HG03066 (cell line): ENCODE results near the gene TRAF3IP1.

Experiments
- ATAC-seq: cut with Tn5 transposase; IDR thresholded peaks from one replicate; pipeline ENCODE4 v1.9.1; 2021; ENCODE audit warnings: low read depth; ENCODE audit not compliant: unreplicated experiment

Gene TRAF3IP1

DNA sequence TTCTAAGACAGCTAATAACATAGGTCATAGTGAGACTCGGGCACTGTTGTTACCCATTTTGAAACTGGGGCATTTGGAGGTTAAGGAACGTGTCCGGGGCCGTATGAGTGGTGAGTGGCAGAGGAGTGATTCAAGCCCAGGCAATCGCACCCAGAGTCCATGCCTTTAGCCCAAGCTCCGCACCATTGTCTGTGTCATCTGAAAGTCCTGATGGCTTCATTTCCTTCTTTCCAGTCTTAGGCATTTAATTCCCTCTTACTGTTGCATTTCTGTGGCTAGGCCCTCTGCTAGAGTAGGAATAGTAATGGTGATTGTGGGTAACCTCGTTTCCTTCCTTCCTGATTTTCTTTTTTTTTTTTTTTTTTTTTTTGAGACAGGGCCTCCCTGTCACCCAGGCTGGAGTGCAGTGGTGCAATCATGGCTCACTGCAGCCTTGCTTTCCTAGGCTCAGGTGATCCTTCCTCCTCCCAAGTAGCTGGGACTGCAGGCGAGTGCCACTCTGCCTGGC lies 56.6 kb downstream of the TRAF3IP1 start:
- no peak for ATAC-seq

DNA sequence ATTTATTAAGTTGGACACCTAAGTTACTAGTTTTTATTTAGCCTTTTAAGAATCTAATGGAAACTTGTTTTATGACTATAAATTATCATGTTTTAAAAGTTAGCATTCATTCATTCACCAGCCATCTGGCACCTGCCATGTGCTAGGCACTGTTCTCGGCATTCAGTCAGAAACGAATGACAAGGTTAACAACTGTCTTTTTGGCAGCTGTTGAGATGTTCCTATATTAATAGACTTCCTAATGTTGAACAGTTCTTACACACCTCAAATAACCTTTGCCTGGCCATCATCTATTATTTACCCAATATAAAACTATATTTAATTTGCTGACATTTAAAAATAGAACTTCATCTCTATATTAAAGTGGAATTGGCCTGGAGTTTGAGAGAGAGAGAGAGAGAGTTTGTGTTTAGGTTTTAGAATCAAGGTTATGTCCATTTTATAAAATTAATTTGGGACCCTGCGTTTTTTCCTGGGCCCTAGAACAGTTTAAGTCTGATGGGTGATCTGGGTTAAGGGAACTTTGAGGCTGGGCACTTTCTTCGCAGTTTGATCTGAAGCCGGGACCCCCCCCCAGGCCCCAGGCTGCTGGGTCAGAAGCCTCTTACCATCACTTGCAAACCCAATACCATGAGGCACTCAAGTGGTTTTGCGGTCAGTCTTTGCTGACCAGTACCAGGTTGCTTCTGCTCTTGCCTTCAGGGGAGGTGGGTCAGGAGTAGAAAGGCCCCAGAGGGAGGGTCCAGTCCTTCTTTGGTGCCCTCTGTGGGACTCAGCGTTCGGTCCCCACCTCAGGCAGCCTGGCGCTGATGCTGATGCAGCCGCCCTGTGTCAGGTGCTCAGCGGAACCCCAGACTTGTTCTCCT lies 58.1 kb downstream of the TRAF3IP1 start:
- no peak for ATAC-seq

DNA sequence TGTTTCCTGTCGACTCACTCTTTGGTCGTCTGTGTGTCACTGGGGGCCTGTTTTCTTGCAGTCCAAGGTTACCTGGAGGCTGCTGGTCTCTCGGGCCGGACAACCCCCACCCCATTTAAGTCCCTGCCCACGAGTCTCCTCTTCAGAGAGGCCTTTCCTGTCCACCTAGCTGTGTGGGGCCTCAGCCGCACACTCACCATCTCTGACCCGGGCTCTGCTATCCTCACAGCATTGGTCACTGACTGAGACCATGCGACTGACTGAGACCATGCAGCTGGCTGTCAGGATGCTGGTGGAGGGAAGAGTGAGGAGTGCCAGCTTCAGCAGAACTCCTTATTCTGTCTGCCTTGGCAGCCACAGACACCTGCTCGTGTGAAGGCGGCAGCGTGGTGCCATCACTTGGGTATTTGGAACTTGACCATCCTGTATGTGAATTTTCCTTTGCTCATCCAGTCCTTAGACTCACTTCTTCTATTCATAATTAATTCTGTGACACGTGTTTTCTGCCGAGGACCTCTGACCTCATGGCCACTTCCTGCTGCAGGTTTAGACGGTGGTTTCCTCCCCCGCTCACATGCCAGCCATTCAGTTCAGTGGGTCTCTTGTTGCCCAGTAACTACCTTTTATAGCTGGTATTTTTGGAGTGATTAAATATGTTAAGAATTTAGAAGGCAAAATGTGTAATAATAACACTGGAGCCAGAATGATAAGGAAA lies 58.9 kb downstream of the TRAF3IP1 start:
- no peak for ATAC-seq

DNA sequence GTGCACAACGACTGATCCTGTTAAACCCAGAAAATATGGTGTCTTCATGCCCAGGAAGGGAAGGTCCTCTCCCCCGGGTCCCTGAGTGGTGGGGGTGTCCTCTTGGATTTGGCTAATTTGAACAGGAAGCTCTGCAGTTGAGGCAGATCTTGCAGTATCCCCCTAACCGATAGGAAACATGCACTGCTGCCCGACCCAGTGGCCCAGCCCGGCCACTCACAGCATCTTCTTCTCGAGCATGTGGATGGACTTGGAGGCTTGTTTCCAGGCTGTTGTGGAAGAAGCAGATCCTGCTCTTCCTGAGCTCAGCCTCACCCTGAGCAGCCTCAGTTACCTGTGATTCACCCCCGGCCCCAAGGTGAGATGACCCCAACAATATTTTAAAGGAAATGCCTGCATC lies 60.0 kb downstream of the TRAF3IP1 start:
- ATAC-seq, result no peak

DNA sequence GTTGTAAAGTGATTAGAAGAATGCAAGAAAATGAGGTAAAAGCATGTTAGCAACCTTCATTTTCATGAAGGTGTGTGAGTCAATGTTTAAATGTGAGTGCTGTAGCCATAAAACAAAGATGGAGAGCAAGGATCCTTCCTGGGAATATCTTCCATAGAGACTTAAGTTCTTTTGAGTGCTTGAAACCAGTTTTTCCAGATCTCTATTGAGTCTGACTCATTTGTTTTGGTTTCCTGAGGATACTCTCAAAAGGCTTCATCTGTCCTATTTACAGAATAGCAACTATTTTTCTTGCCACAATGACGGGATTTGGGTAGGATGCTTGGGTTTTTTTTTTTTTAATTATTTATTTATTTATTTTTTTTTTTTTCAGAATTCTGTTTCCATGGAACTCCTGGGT lies 60.5 kb downstream of the TRAF3IP1 start:
- no peak for ATAC-seq

DNA sequence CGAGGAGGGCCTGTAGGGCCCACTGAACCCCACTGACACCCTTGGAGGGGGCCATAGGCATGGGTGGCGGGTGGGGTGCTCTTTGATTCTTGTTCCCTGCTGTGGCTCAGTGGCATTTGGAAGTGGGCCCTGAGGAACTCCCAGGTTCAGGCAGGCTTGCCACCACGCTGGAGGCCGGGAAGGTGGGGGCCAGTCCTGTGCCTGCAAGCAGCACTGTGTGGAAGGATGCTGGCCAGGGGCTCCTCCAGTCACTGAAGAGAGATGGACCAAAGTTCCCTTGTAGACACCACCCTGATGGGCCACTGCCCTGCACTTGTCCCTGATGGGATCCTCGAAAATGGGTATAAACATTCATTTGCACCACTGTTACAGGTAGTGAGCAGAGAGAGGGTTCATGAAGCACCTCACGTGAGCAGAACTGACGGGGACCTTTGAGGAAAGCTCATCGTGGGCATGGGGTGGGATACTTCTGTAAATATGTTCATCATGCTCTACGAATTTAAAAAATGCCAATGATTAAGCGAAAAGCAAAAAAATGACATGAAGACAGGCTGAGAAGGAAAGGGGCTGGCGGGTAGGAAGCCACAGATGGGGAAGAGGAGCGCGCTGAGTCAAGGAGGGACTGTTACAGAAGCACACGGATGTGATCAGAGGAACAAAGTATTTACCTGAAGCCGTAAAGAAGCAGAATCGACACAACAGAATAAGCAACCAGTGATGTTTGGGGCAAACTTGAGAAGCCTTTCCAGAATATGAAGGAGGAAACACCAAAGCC lies 61.2 kb downstream of the TRAF3IP1 start:
- ATAC-seq, result no peak

DNA sequence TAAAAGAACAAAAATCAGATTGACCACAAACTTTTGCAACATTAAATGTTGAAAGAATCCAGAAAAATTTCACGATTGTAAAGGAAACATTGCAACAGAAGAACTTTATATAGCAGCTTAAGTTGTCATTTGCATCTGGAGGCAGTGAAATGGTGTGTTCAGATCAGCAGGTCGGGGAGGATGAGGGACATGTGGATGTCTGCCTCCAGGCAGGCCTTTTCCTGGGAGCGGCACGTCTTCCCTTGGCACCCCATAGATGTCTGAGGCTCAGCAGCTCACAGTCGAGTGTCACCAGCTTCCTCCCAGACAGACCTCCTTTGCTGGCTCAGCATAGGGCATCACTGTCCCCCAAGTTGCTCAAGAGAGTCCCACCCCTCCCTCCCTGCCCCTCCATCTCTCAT lies 62.1 kb downstream of the TRAF3IP1 start:
- no peak for ATAC-seq

DNA sequence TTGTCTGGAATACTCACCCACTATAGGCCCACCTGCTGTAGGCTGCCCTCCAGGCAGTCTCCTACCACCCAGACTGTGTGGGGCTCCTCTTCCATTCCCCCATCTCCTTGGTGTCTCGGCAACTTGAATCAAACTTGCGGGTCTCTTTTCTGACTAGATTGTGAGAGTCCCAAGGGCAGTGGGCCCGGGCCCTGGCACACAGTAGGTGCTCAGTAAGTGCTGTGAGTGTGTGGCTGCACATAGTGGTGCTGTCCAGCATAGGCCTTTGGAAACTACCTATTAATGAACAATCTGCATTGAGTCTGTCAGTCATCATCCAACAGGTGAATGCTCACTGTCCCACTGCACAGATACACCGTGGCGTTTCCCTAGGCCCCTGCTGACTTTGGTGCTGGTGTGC lies 62.8 kb downstream of the TRAF3IP1 start:
- no peak for ATAC-seq

DNA sequence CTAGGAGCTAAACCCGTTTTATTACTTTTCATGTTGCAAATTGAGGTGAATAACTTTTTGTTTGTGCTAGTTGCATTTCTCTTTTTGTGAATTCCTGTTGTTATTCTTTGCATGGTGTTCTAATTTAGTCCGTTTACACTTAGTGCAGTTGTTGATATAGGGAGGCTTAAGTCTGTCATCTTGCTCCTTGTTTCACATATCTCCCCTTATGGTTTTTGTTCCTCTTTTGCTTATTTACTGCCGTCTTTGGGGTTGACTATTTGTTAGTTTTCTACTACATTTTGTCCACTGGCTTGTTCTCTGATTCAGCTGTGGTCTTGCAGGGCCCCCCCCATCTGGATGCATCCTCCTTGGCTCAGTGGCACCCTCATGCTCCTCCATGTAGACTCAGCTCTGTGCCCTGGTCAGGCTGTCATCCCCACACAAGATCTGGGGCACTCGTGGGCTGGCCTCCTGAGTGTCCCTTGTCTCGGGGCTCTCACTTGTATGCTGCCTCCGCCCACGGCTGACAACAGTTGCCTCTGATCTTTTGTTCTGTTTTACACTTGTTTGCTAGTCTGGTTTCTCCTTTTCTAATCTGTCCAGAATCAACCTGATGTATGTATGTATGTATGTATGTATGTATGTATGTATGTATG lies 63.5 kb downstream of the TRAF3IP1 start:
- no peak for ATAC-seq

DNA sequence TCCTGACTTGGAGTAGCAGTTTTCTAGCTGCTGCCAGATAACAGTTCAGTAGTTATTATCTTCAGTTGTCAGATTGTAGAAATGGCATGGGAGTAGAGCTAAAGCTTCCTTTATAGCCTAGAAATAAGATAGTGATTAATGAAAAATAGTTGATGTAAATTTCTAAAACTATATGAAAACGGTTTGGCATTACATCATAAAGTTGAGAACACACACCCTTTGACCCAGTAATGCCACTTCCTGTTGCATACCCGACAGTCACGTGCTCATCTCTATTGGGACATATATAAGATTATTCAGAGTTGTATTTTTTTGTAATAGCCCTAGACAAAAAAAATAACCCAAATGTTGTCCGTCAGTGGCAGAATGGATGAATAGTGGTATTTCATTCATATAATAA lies 67.0 kb downstream of the TRAF3IP1 start:
- ATAC-seq, result no peak

DNA sequence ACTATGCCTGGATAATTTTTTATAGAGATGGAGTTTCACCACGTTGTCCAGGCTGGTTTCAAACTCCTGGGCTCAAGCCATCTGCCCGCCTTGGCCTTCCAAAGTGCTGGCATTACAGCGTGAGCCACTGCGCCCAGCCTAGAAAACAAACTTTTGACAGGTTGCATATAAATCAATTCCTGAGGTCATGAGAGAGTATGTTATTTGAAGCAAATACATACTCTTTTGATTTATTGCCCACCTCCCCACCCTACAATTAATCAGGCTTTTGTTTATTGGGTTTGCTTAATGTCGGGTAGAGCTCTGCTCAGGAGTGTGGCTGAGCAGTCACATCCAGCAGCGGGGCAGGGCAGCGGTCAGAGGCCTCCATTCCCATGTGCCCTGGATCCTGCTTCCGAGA lies 68.5 kb downstream of the TRAF3IP1 start:
- ATAC-seq, result no peak

DNA sequence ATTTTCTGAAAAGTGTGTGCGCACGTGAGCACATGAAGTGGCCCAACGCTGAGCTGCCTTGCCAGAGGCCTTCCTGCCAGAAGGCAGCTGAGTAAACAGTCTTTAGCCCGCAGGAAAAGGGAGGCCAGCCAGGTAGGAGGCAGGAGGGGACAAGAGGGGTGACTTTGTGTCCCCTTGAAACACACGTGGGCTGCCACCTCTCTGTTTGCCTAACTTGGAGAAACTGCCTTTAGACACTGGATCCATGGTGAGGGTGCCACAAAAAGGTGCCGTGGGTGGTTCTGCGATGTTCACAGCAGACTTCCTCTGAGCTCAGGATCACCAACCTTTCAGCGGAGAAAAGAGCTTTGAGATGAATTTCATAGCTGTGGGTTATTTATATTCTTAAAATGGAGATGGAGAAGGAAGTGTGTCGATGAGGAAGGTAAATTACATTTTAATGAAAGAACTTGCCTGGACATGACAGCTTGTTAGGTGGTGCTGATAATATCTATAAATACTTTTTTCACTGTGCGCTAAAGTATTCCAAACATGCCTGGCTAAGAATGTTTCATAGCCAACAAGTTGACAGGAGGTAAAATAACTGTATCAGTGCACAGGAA lies 69.8 kb downstream of the TRAF3IP1 start:
- no peak for ATAC-seq

DNA sequence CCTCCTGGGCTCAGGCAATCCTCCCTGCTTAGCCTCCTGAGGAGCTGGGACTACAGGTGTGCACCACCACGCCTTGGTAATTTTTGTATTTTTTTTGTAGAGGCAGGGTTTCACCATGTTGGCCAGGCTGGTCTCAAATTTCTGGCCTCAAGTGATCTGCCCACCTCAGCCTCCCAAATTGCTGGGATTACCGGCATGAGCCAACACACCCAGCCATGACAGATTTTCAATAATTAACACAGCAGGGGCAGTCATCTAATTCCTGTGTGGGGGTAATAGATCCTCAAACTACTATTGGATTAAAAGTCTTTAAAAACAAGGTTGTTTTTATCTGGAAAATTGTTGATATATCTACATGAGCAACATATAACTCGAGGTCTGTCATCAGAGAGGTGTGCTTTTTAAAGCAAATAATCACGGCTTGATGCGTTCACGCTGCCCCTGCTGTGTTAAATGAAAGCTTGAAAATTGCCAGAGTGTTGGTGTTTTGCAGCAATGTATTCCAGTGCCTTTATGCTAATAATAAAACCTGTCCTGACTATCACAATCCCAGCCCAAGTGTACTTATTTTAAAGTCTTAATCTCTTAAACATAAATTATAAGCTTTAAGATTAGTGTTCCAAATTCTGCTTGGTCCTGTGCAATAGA lies 70.8 kb downstream of the TRAF3IP1 start:
- ATAC-seq, result no peak

DNA sequence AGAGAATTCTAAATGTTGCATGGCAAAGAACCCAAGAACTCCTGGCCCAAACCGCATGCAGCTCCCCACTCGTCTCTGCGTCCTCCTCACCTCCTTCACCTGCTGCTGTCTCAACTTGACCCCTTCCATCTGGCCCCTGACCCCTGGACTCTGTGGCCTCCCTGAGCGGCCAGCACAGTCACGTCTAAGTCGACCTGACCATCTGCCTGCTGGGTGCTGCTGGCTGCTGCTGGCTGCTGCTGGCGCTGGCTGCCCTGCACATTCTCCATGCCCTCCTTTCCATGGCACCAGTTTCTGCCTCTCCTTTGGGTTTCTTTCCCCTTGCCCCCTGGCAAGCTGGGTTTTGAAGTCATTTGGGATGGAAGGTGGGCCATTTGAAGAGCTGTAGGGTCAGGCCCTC lies 76.3 kb downstream of the TRAF3IP1 start:
- ATAC-seq, result no peak

DNA sequence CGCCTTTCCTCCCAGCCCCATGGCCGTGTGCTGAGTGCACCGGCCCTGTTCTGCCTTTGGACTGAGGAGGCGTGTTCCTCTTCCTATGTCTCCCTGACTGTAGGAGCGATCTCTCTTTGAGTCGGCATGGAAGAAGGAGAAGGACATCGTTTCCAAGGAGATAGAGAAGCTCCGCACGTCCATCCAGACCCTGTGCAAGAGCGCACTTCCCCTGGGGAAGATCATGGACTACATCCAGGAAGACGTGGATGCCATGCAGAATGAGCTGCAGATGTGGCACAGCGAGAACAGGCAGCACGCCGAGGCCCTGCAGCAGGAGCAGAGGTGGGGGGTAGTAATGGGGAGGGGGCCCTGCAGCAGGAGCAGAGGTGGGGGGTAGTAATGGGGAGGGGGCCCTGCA lies 77.0 kb downstream of the TRAF3IP1 start:
- no peak for ATAC-seq

DNA sequence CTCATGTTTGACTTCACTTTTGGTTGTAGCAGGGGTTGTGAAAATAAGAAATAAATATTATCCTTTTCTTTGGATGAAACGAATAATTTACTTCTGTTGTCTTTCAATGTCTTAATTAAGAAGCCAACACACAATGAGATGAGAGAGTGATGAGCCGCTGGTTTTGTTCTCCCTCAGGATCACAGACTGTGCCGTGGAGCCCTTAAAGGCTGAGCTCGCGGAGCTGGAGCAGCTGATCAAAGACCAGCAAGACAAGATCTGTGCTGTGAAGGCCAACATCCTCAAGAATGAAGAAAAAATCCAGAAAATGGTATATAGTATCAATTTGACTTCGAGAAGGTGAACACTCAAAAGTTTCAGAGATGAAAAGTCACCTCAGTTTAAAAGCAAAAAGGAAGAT lies 78.3 kb downstream of the TRAF3IP1 start:
- no peak for ATAC-seq

DNA sequence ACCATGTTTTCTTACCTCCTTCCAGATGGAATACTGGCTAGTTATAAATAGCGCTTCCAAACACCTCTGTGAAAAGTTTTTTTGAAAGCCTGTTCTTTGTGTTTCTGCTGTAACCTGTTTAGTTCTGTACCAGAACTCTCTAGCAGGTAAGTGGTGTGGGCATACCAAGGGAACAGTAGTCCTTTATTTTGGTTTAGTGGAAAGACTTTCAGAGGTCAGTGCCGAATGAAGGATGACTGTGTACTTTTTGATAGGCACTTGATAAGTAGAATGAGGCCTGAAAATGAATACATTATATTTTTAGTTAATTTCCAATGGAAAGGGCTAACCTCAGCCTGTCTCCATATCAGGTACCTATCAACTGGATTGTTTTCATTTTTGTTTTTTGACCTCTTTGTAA lies 78.8 kb downstream of the TRAF3IP1 start:
- ATAC-seq, result no peak

DNA sequence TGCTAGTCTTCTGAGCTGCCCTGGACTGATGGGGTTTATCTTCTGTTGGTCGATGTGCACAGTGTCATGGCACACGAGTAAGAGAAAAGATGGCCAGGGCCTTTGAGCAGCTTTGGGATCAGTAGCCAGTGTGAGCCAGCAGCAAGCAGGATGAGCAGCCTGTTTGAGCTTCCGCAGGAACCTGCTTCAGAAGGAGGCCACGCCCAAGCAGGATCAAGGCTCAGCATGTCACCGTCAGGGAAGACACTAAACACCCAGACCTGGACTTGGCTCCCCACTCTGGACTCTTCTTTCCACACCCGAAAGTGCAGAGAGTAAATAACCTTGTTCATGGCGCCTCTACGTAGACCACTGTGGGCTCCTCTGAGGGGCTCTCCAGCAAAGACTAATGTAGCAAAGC lies 81.2 kb downstream of the TRAF3IP1 start:
- no peak for ATAC-seq

DNA sequence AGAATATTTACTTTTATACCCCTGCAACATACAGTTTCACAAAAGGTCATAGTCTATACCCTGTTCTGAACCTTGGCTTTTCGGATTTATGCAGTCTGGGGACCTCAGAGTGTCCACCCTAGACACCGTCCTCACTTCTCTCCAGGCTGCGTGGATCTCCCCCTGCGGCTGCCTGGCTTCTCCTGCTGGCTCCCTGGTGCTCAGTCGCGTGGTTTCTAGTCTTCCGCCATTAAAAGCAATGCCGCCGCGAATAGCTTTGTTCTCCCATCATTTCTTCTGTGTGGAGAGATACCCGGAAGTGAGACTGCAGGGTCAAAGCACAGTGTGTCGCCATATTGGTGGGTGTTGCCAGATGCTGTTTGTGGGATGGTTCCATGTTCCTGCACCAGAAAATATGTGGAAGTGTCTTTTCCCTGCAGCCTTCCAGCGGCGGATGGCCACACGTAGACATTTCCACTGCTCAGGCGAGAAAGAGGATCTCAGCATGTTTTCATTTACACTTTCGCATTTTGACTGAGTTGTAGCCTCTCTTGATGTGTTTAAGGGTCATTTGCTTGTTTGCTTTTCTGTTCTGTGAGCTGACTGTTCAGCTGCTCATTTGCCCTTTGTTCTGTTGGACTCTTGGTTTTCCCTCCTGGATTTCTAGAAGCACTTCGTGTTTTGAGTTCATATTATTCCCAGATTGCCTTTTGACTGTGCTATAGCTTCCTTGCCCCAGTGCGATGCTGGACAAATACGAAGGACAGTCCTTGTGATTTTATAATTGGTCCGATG lies 83.5 kb downstream of the TRAF3IP1 start:
- ATAC-seq, result no peak
